HL-60 (cell line): Measurements from ENCODE around the gene SMURF1.

Experiments
- DNase-seq, 2 experiments: peaks; one replicate each; pipeline ENCODE4 v3.0.0-alpha.2; 2010 to 2020; ENCODE audit warnings: low read depth in 1 of 2, low spot score in 1 of 2
- H3K27ac ChIP-seq: fragments of 250-450 bp; sonication (Bioruptor Pico); replicated peaks from 2 replicates; pipeline ENCODE4 v1.5.1; 2020; ENCODE audit warnings: mild to moderate bottlenecking, moderate library complexity
- H3K27me3 ChIP-seq: fragments of 250-450 bp; sonication (Bioruptor Pico); 2 replicates; pipeline ENCODE4 v1.5.1; 2021; ENCODE audit warnings: mild to moderate bottlenecking, moderate library complexity; ENCODE audit not compliant: insufficient read depth, poor library complexity, severe bottlenecking
- H3K4me3 ChIP-seq: replicated peaks from 2 replicates; pipeline ENCODE4 v1.5.1; 2011; ENCODE audit warnings: mild to moderate bottlenecking, control low read depth, low read length; ENCODE audit not compliant: insufficient read depth
- GABPA ChIP-seq: IDR thresholded peaks from 2 replicates; pipeline ENCODE4 v1.6.1; 2012; ENCODE audit warnings: low read depth
- POLR2AphosphoS5 ChIP-seq: IDR thresholded peaks from 2 replicates; pipeline ENCODE4 v1.6.1; 2012; ENCODE audit warnings: low read depth
- SPI1 ChIP-seq: IDR thresholded peaks from 2 replicates; pipeline ENCODE4 v1.6.1; 2012; ENCODE audit warnings: low read depth, mild to moderate bottlenecking, borderline replicate concordance
- TF ChIP-seq, protein P1 (sequence below): IDR thresholded peaks from 2 replicates; pipeline ENCODE4 v1.6.1; 2012; ENCODE audit warnings: low read depth; ENCODE audit not compliant: insufficient replicate concordance
- TF ChIP-seq, protein P2 (sequence below): IDR thresholded peaks from one replicate; pipeline ENCODE4 v1.5.1; 2011; ENCODE audit warnings: low read length, control low read depth, inconsistent platforms; ENCODE audit not compliant: insufficient read depth

SMURF1 gene

DNA sequence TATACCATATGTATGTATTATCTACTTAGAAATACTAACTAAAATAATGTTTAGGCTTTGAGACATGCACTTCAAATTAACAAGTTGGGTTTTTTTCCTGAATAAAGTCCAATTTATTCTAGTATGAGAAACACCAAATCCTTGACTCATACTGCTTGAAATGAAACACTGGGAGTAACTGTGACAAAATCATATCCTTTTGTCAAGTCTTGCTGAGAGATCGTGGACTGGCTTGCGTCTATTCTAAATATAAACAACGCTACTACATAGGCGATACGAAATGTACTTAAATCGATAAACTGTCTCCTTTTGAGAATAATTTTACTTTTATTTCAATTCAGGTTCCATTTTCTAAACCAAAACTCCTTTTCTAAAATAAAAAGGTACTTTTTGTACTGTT is 16.3 kb downstream of the SMURF1 start:
- DNase-seq, result no peak
- Histone ChIP-seq H3K4me3 (no peak overlapping the region), H3K27ac (no peak overlapping the region), H3K27me3 (no peaks in the 10 kb centered on the region)
- TF ChIP-seq, protein P1, sequence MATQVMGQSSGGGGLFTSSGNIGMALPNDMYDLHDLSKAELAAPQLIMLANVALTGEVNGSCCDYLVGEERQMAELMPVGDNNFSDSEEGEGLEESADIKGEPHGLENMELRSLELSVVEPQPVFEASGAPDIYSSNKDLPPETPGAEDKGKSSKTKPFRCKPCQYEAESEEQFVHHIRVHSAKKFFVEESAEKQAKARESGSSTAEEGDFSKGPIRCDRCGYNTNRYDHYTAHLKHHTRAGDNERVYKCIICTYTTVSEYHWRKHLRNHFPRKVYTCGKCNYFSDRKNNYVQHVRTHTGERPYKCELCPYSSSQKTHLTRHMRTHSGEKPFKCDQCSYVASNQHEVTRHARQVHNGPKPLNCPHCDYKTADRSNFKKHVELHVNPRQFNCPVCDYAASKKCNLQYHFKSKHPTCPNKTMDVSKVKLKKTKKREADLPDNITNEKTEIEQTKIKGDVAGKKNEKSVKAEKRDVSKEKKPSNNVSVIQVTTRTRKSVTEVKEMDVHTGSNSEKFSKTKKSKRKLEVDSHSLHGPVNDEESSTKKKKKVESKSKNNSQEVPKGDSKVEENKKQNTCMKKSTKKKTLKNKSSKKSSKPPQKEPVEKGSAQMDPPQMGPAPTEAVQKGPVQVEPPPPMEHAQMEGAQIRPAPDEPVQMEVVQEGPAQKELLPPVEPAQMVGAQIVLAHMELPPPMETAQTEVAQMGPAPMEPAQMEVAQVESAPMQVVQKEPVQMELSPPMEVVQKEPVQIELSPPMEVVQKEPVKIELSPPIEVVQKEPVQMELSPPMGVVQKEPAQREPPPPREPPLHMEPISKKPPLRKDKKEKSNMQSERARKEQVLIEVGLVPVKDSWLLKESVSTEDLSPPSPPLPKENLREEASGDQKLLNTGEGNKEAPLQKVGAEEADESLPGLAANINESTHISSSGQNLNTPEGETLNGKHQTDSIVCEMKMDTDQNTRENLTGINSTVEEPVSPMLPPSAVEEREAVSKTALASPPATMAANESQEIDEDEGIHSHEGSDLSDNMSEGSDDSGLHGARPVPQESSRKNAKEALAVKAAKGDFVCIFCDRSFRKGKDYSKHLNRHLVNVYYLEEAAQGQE, result no peak
- TF ChIP-seq GABPA (no peak), SPI1 (no peak), POLR2AphosphoS5 (no peak)
- TF ChIP-seq, protein P2, sequence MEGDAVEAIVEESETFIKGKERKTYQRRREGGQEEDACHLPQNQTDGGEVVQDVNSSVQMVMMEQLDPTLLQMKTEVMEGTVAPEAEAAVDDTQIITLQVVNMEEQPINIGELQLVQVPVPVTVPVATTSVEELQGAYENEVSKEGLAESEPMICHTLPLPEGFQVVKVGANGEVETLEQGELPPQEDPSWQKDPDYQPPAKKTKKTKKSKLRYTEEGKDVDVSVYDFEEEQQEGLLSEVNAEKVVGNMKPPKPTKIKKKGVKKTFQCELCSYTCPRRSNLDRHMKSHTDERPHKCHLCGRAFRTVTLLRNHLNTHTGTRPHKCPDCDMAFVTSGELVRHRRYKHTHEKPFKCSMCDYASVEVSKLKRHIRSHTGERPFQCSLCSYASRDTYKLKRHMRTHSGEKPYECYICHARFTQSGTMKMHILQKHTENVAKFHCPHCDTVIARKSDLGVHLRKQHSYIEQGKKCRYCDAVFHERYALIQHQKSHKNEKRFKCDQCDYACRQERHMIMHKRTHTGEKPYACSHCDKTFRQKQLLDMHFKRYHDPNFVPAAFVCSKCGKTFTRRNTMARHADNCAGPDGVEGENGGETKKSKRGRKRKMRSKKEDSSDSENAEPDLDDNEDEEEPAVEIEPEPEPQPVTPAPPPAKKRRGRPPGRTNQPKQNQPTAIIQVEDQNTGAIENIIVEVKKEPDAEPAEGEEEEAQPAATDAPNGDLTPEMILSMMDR, result no peak

DNA sequence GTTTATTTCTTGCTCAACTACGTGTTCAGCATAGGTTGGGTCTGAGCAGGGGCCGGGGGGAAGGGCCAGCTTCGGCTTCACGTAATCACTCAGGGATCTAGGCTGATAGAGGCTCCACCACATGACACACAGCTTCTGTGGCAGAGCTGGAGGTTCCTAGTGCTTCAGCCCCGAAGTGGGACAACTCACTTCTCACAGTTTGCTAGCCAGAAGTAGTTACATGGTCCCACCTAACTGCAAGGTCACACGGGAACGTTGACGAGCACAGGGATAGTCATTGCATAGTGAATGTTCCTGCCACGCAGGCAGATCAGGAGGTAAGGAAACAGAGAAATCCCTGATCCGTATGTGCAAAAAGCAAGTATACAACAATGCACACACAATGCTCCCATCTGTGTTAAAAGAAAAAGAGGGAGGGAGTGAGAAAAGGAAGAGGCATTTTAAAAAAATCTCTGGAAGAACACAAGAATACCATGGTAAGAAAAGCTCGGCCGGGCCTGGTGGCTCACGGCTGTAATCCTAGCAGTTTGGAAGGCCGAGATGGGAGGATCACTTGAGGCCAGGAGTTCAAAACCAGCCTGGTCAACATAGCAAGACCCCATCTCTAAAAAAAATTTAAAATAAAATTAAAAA is 16.9 kb downstream of the SMURF1 start:
- no peaks in the 10 kb centered on the region for H3K27me3 ChIP-seq
- TF ChIP-seq GABPA (no peak), SPI1 (no peak), POLR2AphosphoS5 (no peak)
- TF ChIP-seq, protein P2, result no peak
- TF ChIP-seq, protein P1, result no peak
- H3K27ac ChIP-seq, result no peak overlapping the region; the same call in 1 of the 2 replicates
- peak in 1 of 2 experiments; percentile 80 for DNase-seq
- H3K4me3 ChIP-seq, result no peak overlapping the region

GRCh38 chr7:99125505-99125865 is 18.4 kb downstream of the SMURF1 start:
- Histone ChIP-seq H3K27ac (no peak overlapping the region), H3K27me3 (no peaks in the 10 kb centered on the region), H3K4me3 (no peak overlapping the region)
- TF ChIP-seq, protein P2, result no peak
- TF ChIP-seq SPI1, result no peak
- no peak for TF ChIP-seq GABPA
- TF ChIP-seq, protein P1, result no peak
- no peak for TF ChIP-seq POLR2AphosphoS5
- DNase-seq, result no peak
